ENCODE data around the gene IGFN1. TPM values are rescaled to one million over a fixed set of nuclear protein-coding genes. Genes with fewer than 3 reads are reported as not detected.

IGFN1 gene
- total RNA-seq, 1 experiment from 2014 or later = not detected

GRCh38 chr1:201192261-201192788, 1.7 kb downstream of the IGFN1 start:
- no peaks in the 10 kb centered on the region for H4K20me1 ChIP-seq (ENCODE audit: control insufficient read depth, insufficient read depth, insufficient read length)
- no peak overlapping the region for H2AFZ ChIP-seq (ENCODE audit: low read length)
- no peak overlapping the region for H3K9ac ChIP-seq (ENCODE audit: extremely low read depth, insufficient read length, low read length)
- H3K4ac ChIP-seq (ENCODE audit: low read depth, low read length) = no peak overlapping the region
- no peaks in the 10 kb centered on the region for H3K9me3 ChIP-seq (ENCODE audit: control insufficient read depth, low read depth, low read length)
- H4K8ac ChIP-seq (replicated peaks; ENCODE audit: insufficient read length, low read depth, low read length) = no peak overlapping the region
- no peak overlapping the region for H3T11ph ChIP-seq (ENCODE audit: low read length)
- H3K36me3 Mint-ChIP-seq (ENCODE audit: insufficient read depth in 1 of 3, low read depth in 3 of 3) = no peaks in the 10 kb centered on the region
- no peak overlapping the region for H2BK120ac ChIP-seq (ENCODE audit: low read depth, low read length, poor library complexity, severe bottlenecking)
- H2BK20ac ChIP-seq (ENCODE audit: low read depth, low read length, poor library complexity, severe bottlenecking) = no peak overlapping the region
- H4K91ac ChIP-seq (ENCODE audit: insufficient read length, low read depth, low read length) = no peak overlapping the region
- H2AK5ac ChIP-seq (ENCODE audit: insufficient read length, low read length) = no peak overlapping the region
- H3K23me2 ChIP-seq (ENCODE audit: insufficient read length, low read depth, low read length, poor library complexity, severe bottlenecking) = no peaks in the 10 kb centered on the region
- no peak overlapping the region for H3K4me3 Mint-ChIP-seq
- no peak overlapping the region for H3K27ac Mint-ChIP-seq
- H3K79me1 ChIP-seq (ENCODE audit: insufficient read depth, low read depth, low read length, poor library complexity, severe bottlenecking) = no peaks in the 10 kb centered on the region
- H3K56ac ChIP-seq (ENCODE audit: insufficient read length, low read depth, low read length) = no peak overlapping the region
- no peak overlapping the region for H4K5ac ChIP-seq (ENCODE audit: insufficient read length, low read depth, low read length)
- DNase-seq = no peak
- H3K27ac ChIP-seq (ENCODE audit: insufficient read length, low read depth, low read length) = no peak overlapping the region
- H3K4me1 ChIP-seq (ENCODE audit: insufficient read depth, low read length) = no peaks in the 10 kb centered on the region
- H3K9me3 Mint-ChIP-seq = no peaks in the 10 kb centered on the region
- H3K4me2 ChIP-seq (ENCODE audit: insufficient read depth, insufficient read length, low read length) = no peak overlapping the region
- peaks cover 11% of the 10 kb centered on the region for H3K27me3 Mint-ChIP-seq (ENCODE audit: low read depth)
- no peak overlapping the region for H3K18ac ChIP-seq (ENCODE audit: insufficient read length, low read depth, low read length)
- no peak overlapping the region for H2BK5ac ChIP-seq (ENCODE audit: insufficient read length, low read length)
- no peak overlapping the region for H2BK12ac ChIP-seq (ENCODE audit: insufficient read length, low read depth, low read length)
- H3K4me1 Mint-ChIP-seq = peaks cover 7 to 17% of the 10 kb centered on the region in 2 experiments
- no peaks in the 10 kb centered on the region for H3K27me3 ChIP-seq (ENCODE audit: insufficient read depth, low read length)
- H3K79me2 ChIP-seq (ENCODE audit: insufficient read depth, low read length) = no peaks in the 10 kb centered on the region
- no peak overlapping the region for H3K23ac ChIP-seq (ENCODE audit: insufficient read length, low read depth, low read length)
- no peak overlapping the region for H2BK15ac ChIP-seq (ENCODE audit: low read depth, low read length)
- no CpG with 5 or more reads among the region's 3 CpGs for WGBS (ENCODE audit: extremely low coverage, insufficient read length, low lambda C conversion rate)
- no peak for TF ChIP-seq CTCF (conservative IDR thresholded peaks at IDR 0.05)
- H3K14ac ChIP-seq (ENCODE audit: insufficient read depth, low read length) = no peak overlapping the region
